B cell (primary cell): ENCODE measurements around the gene CYP27A1.

Experiments used
- CTCF ChIP-seq: fragments of 200-600 bp; IDR thresholded peaks from one replicate; pipeline ENCODE4 v1.8.0; 2022; ENCODE audit warnings: antibody characterized with exemption, mild to moderate bottlenecking
- EZH2 ChIP-seq: IDR thresholded peaks from 2 replicates; pipeline ENCODE4 v1.6.1; 2012; ENCODE audit warnings: borderline replicate concordance, low read depth, mild to moderate bottlenecking, moderate library complexity, low read length; ENCODE audit not compliant: insufficient read depth, poor library complexity, severe bottlenecking

- no peak for TF ChIP-seq CTCF
- TF ChIP-seq EZH2: no peak
These were observed 79.0 kb downstream of the CYP27A1 start for GRCh38 chr2:218860950-218861381.
